ENCODE data around the gene DCK. TPM values are rescaled to one million over a fixed set of nuclear protein-coding genes. Genes with fewer than 3 reads are reported as not detected.
A peak's percentile ranks its signal among the peaks of the same experiment; 100 is the strongest.

Gene DCK
- total and polyA plus RNA-seq, 9 of the 15 experiments (the other 6 are each of a cell fraction or from before 2014, with no cell fraction given): 11.3 to 25.8 (median 19.6) TPM

- peak; percentile 40; the same call in 1 of the 2 replicates for TF ChIP-seq REST (IDR thresholded peaks at IDR 0.05; ENCODE audit: borderline replicate concordance)
- TF ChIP-seq REST (CRISPR knock-in tag; IDR thresholded peaks at IDR 0.05; ENCODE audit: low read depth): no peak
- TF ChIP-seq POLR2G (IDR thresholded peaks at IDR 0.05; ENCODE audit: low read depth, low read length): no peak
- peak; percentile 39; the same call in 1 of the 2 replicates for TF ChIP-seq C11orf30 (IDR thresholded peaks at IDR 0.05; ENCODE audit: low read depth)
- TF ChIP-seq CTCF (IDR thresholded peaks at IDR 0.05 in 2 of 3, conservative IDR thresholded peaks at IDR 0.05 in 1 of 3; ENCODE audit: insufficient read depth in 2 of 3, low read depth in 1 of 3, low read length in 3 of 3): peak; percentile 37 to 71 (median 66); a peak in 5 of 6 replicates
- no peak for TF ChIP-seq SIN3A (IDR thresholded peaks at IDR 0.05; ENCODE audit: borderline replicate concordance in 2 of 2, control insufficient read depth in 1 of 2, low read depth in 2 of 2, low read length in 2 of 2)
- peak; percentile 30 to 45 for TF ChIP-seq RAD21 (CRISPR knock-in tag; conservative IDR thresholded peaks at IDR 0.05 in 1 of 2, IDR thresholded peaks at IDR 0.05 in 1 of 2)
- TF ChIP-seq ELF1 (tag; IDR thresholded peaks at IDR 0.05): no peak
- TF ChIP-seq ARID1B (IDR thresholded peaks at IDR 0.05): peak; percentile 7; the same call in 1 of the 2 replicates
- no peak for TF ChIP-seq ZNF212 (CRISPR knock-in tag; IDR thresholded peaks at IDR 0.05)
- TF ChIP-seq ZNF324 (CRISPR knock-in tag; IDR thresholded peaks at IDR 0.05): no peak
- no peak for TF ChIP-seq PKNOX1 (IDR thresholded peaks at IDR 0.05)
- TF ChIP-seq TFAP4 (CRISPR knock-in tag; IDR thresholded peaks at IDR 0.05; ENCODE audit: borderline replicate concordance): no peak
- no peak for TF ChIP-seq GATA2 (CRISPR knock-in tag; IDR thresholded peaks at IDR 0.05)
- TF ChIP-seq LCOR (CRISPR knock-in tag; IDR thresholded peaks at IDR 0.05): no peak
These were observed 16.6 kb downstream of the DCK start (continued) for GRCh38 chr4:71009890-71010588.
